Natural killer cell treated with Interleukin-12 subunit alpha and Interleukin-12 subunit beta and Interleukin-15 and Interleukin-18, amount 100 ng/mL, for 72 hours (primary cell): ENCODE results near the gene METRNL. TPM values are rescaled to one million over a fixed set of nuclear protein-coding genes. Genes with fewer than 3 reads are reported as not detected.

Source experiments
- ATAC-seq, 2 donors: fragments of 150-1000 bp; cut with Tn5 transposase in 1 of 2; sonication (Bioruptor Pico), chemical (Tn5 transposase) in 1 of 2; 2 replicates each; pipeline ENCODE4 v1.10.0; 2021
- DNase-seq: peaks from one replicate; pipeline ENCODE4 v3.0.0; 2022; ENCODE audit warnings: low spot score
- H3K27ac Mint-ChIP-seq, 2 donors: 1 replicate in 1 of 2; 2 replicates in 1 of 2; pipeline ENCODE4 v1.8.0; 2022; ENCODE audit warnings: mixed read lengths in 2 of 2, mild to moderate bottlenecking in 1 of 2, moderate library complexity in 1 of 2
- H3K27me3 Mint-ChIP-seq, 2 donors: 1 replicate in 1 of 2; 2 replicates in 1 of 2; pipeline ENCODE4 v1.8.0; 2022; ENCODE audit warnings: mixed read lengths in 2 of 2
- H3K36me3 Mint-ChIP-seq: one replicate; pipeline ENCODE4 v1.8.0; 2022; ENCODE audit warnings: mixed read lengths
- H3K4me1 Mint-ChIP-seq, 2 donors: 1 replicate in 1 of 2; 2 replicates in 1 of 2; pipeline ENCODE4 v1.8.0; 2022; ENCODE audit warnings: low read depth in 2 of 2, mixed read lengths in 2 of 2, mild to moderate bottlenecking in 1 of 2
- H3K4me3 Mint-ChIP-seq: one replicate; pipeline ENCODE4 v1.8.0; 2022; ENCODE audit warnings: mixed read lengths
- H3K9me3 Mint-ChIP-seq: 2 replicates; pipeline ENCODE4 v1.8.0; 2022; ENCODE audit warnings: mixed read lengths
- total RNA-seq, 2 donors: library from RNA; stranded (reverse); gene quantifications; one replicate each; pipeline ENCODE4 v1.2.3, GENCODE V29; 2022

METRNL gene
- total RNA-seq, 2 donors from 2014 or later, result 179 to 208 TPM

DNA sequence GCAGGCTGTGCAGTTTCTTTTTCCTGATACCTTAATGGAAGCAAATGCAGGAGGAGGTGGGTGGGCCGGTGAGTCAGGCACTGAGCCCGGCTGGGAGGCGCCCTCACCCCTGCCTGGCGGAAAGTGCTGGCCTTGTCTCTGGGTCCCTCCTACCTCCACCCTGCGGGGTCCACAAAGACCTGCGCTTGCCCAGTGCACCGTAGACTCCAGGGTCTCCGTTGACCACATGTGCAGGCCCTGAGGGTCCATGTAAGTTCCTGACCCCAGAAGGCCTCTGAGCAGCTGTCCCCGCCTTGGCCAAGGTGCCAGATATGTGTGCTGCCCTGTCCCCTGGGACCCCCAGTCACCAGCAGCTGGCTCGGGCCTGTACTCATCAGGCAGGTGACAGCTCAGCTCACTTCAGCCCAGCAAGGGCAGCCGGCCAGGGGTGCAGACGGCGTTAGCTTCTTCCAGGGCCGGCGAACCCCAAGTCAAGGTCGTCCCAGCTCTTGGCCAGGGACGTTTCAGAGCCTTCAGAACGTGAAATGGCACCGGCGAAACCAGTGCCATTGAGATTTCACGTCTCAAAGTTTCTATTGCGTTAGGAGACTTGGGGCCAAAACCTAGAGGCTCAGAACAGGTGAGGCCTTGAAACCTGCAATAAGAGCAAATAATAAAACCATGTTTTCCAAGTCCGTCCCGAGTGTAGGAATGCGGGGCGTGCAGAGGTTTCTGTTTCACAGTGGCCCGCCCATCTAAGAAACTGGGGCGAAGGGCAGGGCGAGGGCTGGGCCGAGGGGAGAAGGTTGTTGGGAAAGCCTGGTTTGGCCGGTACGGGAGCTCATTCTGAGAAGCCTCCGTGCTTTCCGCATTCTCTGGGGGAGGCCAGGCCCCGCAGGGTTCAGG is 12.1 kb downstream of the METRNL start:
- ATAC-seq, result no peak
- Mint-ChIP-seq H3K9me3 (no peaks in the 10 kb centered on the region), H3K27me3 (no peaks in the 10 kb centered on the region), H3K36me3 (peaks cover 5% of the 10 kb centered on the region), H3K4me3 (no peak overlapping the region), H3K27ac (peak overlapping the region in 1 of 2 donors; percentile 31), H3K4me1 (peaks cover 0 to 29% of the 10 kb centered on the region in 2 donors)
- no peak for DNase-seq

DNA sequence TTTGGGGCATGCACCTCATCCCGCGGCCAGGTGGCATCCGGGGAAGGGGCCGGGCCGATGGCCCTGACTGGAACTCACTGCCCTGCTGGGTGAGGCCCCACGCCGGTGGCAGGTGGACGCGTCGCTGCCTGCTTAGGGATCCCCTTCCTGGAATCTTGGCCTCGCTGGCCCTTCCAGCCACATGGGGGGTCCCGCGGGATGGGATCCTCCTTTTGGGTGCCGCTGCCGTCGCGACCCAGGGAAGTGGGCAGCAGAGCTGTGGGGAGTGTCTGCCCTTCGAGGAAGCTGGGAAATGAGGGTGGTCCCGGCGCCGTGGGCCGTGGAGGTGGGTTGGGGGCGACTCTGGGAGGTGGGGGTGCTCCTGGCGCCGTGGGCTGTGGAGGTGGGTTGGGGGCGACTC is 12.8 kb downstream of the METRNL start:
- Mint-ChIP-seq H3K27ac (no peak overlapping the region), H3K9me3 (no peaks in the 10 kb centered on the region), H3K36me3 (peaks cover 5% of the 10 kb centered on the region), H3K4me3 (no peak overlapping the region), H3K27me3 (no peaks in the 10 kb centered on the region), H3K4me1 (peaks cover 0 to 27% of the 10 kb centered on the region in 2 donors)
- ATAC-seq (no peak), DNase-seq (no peak)

DNA sequence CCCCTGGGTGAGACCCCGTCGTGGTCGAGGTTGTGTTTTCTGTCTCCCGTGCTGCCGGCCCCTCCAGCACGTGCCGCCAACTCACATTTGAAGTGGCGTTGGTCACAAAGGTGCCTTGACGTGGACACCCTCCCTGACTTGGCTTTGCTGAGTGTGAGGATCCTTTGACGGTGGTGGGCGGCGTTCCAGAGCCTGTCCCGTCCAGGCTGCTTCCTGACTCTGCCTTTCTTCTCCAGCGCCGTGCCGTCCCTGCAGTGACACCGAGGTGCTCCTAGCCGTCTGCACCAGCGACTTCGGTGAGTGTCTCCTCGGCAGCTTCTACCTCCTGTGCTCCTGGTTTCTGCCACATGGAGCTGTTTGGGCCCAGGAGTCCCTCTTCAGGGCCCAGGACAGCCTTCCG is 13.5 kb downstream of the METRNL start:
- no peak overlapping the region for H3K27ac Mint-ChIP-seq
- peaks cover 5% of the 10 kb centered on the region for H3K36me3 Mint-ChIP-seq
- H3K27me3 Mint-ChIP-seq, result no peaks in the 10 kb centered on the region
- H3K4me3 Mint-ChIP-seq, result no peak overlapping the region
- no peaks in the 10 kb centered on the region for H3K9me3 Mint-ChIP-seq
- no peak for ATAC-seq
- peaks cover 0 to 24% of the 10 kb centered on the region in 2 donors for H3K4me1 Mint-ChIP-seq
- no peak for DNase-seq

DNA sequence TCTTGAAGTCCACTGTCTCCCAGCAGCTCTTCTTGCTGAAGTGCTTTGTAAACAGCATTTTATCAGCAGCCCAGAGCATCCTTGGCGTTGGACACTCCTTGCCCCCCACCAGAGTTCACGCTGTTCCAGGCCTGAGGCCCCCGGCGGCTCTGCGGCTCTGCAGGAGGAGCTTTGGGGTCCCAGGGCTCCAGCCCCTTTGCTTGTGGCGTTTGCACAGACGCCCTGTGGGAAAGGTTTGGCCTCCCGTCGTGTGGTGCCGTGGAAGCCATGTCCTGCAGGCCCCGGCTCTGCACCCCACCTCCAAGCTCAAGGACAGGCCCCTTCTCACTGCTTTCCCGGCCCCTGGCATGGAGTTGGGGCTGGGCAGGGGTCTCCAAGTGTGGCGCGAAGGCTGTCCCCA is 14.1 kb downstream of the METRNL start:
- no peaks in the 10 kb centered on the region for H3K9me3 Mint-ChIP-seq
- H3K27ac Mint-ChIP-seq, result peak overlapping the region in 1 of 2 donors; percentile 53
- no peak overlapping the region for H3K4me3 Mint-ChIP-seq

DNA sequence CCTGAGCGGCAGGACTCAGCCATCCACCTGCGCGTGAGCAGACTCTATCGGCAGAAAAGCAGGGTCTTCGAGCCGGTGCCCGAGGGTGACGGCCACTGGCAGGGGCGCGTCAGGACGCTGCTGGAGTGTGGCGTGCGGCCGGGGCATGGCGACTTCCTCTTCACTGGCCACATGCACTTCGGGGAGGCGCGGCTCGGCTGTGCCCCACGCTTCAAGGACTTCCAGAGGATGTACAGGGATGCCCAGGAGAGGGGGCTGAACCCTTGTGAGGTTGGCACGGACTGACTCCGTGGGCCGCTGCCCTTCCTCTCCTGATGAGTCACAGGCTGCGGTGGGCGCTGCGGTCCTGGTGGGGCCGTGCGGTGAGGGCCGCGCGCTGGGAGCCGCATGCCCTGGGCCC is 14.9 kb downstream of the METRNL start:
- ATAC-seq (no peak), DNase-seq (no peak)
- Mint-ChIP-seq H3K4me1 (peaks cover 0 to 24% of the 10 kb centered on the region in 2 donors), H3K9me3 (no peaks in the 10 kb centered on the region), H3K27ac (no peak overlapping the region), H3K36me3 (peaks cover 5% of the 10 kb centered on the region), H3K27me3 (no peaks in the 10 kb centered on the region), H3K4me3 (no peak overlapping the region)

More for the DNA sequence above, 14.1 kb downstream of the METRNL start:
- DNase-seq (no peak), ATAC-seq (no peak)
- Mint-ChIP-seq H3K27me3 (no peaks in the 10 kb centered on the region), H3K4me1 (peaks cover 0 to 27% of the 10 kb centered on the region in 2 donors), H3K36me3 (peaks cover 5% of the 10 kb centered on the region)

DNA sequence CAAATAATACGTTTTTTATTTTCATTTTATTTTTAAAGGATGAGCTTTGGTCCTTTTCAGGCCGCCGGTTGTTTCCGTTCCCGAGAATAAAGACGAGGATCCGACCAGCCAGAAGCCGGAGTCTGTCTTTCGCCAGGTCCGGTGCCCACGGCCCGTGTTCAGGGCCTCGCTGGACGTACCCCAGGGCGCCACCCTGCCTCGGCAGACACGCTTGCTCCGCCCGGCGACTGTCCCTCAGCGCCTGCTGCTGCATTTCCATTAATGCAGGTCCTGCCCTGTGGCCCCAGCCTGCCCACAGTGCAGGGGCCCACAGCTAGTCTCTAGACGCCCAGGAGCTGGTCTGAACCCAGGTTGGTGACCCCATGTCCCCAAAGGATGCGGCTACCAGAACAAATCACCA is 15.6 kb downstream of the METRNL start:
- H3K36me3 Mint-ChIP-seq, result peaks cover 5% of the 10 kb centered on the region
- ATAC-seq (no peak), DNase-seq (no peak)
- no peak overlapping the region for H3K27ac Mint-ChIP-seq
- H3K27me3 Mint-ChIP-seq, result no peaks in the 10 kb centered on the region
- H3K4me1 Mint-ChIP-seq, result peaks cover 0 to 20% of the 10 kb centered on the region in 2 donors
- H3K4me3 Mint-ChIP-seq, result no peak overlapping the region
- H3K9me3 Mint-ChIP-seq, result no peaks in the 10 kb centered on the region

DNA sequence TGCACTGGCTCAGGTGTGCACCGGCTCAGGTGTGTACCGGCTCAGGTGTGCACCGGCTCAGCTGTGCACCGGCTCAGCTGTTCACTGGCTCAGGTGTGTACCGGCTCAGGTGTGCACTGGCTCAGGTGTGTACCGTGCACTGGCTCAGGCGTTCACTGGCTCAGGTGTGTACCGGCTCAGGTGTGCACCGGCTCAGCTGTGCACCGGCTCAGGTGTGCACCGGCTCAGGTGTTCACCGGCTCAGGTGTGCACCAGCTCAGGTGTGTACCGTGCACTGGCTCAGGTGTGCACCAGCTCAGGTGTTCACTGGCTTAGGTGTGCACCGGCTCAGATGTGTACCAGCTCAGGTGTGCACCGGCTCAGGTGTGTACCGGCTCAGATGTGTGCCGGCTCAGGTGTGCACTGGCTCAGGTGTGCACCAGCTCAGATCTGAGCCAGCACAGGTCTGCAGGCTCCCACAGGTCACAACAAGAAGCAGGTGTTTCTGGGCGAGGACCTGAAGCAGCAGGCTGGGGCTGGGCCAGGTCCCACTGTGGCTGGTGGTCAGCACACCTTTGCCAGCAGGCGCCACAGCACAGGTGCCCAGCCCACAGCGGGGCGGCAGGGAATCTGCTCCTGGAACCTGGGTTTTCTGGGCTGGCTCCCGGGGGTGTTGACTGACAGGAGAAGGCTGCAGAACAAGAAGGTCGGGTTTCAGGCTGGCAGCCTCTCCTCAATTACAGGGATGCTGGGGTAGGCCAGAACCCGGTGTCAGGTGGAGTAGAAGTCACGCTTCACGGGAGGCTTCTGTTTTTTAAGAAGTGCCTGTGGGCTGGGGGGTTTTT is 17.2 kb downstream of the METRNL start:
- peaks cover 5% of the 10 kb centered on the region for H3K36me3 Mint-ChIP-seq
- H3K9me3 Mint-ChIP-seq, result no peaks in the 10 kb centered on the region
- peaks cover 0 to 20% of the 10 kb centered on the region in 2 donors for H3K4me1 Mint-ChIP-seq
- ATAC-seq (no peak), DNase-seq (no peak)
- H3K27ac Mint-ChIP-seq, result no peak overlapping the region
- H3K4me3 Mint-ChIP-seq, result no peak overlapping the region
- H3K27me3 Mint-ChIP-seq, result peaks cover 0 to 2% of the 10 kb centered on the region in 2 donors

DNA sequence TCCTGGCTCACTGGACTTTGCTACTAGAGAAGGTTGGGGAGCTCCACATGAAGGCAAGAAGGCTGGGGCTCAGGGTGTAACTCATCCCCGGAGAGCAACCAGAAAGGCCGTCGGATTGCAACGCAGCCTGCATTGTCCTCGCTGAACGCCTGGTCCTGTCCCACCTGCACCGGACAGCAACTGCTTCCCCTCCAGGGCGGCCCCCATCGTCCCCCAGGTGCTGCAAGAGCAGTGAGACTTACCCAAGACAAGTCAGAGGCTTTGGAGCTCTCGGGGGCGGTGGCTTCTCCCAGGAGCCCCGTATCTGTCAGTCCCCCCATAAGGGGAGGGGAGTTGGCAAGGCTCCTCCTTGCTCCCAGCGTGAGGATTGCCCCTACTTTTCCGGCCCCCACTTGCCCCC is 18.4 kb downstream of the METRNL start:
- H3K36me3 Mint-ChIP-seq, result peaks cover 5% of the 10 kb centered on the region
- no peak overlapping the region for H3K4me3 Mint-ChIP-seq
- ATAC-seq, result no peak
- H3K9me3 Mint-ChIP-seq, result no peaks in the 10 kb centered on the region
- peaks cover 0 to 2% of the 10 kb centered on the region in 2 donors for H3K27me3 Mint-ChIP-seq
- peaks cover 0 to 17% of the 10 kb centered on the region in 2 donors for H3K4me1 Mint-ChIP-seq
- DNase-seq, result no peak
- H3K27ac Mint-ChIP-seq, result no peak overlapping the region

DNA sequence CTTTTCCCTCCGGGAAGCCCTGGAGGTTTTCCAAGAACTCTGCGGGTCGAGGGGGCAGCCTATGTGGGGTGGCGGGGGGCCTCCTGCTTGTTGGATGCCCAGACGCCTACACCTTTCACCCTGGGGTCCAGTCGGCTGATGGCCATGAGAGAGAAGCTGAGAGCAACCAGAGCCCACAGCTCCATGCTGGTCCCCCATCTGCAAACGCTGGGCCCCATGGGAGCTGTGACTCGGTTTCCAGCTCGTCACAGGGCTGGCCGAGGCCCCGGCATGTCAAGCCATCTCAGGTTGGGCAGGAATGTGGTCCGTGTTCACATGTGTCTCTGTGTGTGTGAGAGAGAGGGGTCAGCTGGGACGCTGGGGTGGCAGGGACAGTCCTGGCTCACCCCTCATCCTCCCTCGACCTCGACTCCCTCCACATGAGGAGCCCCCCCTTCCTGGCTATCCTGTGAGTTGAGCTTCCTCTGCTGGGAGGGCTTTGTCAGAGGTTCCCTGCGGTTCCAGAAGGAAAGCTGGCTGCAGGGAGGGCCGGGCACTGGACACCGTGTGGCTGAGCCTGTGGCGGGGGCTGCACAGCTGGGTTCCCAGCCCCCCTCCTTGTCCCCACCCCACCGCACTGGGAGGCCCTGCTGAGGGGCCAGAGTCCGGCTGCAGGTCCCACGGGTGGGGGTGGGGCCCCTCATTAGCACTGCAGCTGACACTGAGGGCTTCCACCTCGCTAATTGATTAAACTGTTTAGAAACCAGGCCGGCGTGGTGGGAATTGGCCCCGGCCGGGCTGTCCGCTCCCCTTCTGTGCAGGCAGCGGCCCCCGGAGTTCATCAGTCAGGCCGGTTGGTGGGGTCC is 19.1 kb downstream of the METRNL start:
- H3K27ac Mint-ChIP-seq, result no peak overlapping the region

DNA sequence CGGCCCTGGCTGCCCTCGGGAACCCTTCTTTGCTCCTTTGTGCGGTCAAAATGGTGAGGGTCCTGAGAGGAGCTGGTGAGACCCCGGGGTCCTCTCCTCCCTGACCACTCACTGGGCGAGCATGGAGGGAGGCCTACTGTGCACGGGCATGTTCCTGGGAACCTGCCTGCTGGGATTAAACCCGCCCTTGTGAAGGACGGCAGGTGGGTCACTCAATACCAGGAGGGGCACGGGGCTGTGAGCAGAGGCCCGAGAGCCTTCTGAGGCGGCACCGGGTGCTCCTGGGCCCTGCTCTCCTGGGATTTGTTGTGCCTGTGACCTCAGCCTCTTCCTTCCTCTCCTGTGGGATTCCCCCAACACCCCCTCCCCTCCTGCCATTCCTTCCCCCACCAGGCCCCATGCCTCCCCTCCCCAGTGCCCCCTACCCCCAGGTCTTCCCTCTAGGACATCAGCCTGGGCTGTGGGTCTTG is 19.7 kb downstream of the METRNL start:
- Mint-ChIP-seq H3K4me1 (peaks cover 0 to 10% of the 10 kb centered on the region in 2 donors), H3K27ac (no peak overlapping the region), H3K4me3 (no peak overlapping the region), H3K27me3 (peaks cover 0 to 2% of the 10 kb centered on the region in 2 donors), H3K36me3 (peaks cover 5% of the 10 kb centered on the region), H3K9me3 (no peaks in the 10 kb centered on the region)
- no peak for ATAC-seq
- no peak for DNase-seq

More for the DNA sequence above, 19.1 kb downstream of the METRNL start:
- peaks cover 5% of the 10 kb centered on the region for H3K36me3 Mint-ChIP-seq
- DNase-seq (no peak), ATAC-seq (no peak)
- H3K4me1 Mint-ChIP-seq, result peaks cover 0 to 13% of the 10 kb centered on the region in 2 donors
- H3K9me3 Mint-ChIP-seq, result no peaks in the 10 kb centered on the region
- H3K4me3 Mint-ChIP-seq, result no peak overlapping the region
- peaks cover 0 to 2% of the 10 kb centered on the region in 2 donors for H3K27me3 Mint-ChIP-seq

DNA sequence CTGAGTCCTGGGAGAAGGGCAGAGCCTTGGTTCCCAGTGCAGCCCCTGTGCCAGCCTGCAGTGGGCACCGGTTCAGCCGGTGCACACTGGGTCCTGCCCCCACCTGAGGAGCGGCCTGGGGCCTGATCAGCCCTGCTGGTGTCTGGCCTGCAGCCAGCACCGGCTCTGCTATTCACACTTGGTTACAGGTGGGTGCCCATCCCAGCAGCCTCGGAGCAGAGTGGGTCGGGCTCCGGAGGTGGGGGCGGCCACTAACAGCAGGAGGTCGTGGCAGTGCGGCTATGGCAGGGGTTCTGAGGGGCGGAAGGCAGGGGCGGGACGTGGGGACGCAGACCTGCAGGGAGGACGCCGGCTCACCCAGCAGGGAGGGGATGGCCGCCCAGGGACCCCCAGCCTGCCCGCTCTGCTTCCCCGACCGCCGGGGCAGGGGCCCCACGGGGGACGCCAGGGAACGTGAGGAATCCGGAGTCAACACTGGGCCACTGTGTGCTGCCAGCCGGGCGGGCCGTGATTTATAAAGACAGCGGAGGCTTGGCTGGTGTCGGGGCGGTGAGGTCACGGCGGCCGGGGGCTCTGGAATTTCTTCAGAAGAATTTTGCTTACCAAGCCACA is 20.3 kb downstream of the METRNL start:
- DNase-seq (no peak), ATAC-seq (peak in 1 of 2 donors; percentile 20)
- no peak overlapping the region for H3K27ac Mint-ChIP-seq

DNA sequence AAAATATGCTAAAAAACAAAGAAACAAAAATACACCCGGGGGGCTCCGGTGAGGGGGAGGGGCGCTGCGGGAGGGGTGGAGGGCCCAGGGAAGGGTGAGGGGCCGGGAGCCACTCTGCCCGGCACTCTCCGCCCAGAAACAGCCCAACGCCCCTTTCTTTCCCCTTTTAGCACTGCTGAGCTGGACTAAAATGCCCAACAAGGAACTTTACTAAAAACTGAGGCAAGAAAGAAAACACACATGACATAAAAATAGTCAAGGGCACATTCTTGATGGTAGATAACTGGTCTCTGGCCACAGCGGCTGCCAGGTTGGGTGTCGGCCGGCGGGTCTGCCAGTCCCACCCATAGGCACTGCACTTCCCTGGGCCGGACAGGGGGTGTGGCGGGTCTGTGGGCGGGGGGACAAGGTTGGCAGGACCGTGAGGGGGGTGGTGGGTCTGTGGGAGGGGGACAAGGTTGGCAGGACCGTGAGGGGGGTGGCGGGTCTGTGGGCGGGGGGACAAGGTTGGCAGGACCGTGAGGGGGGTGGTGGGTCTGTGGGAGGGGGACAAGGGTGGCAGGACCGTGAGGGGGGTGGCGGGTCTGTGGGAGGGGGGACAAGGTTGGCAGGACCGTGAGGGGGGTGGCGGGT is 20.9 kb downstream of the METRNL start:
- Mint-ChIP-seq H3K9me3 (no peaks in the 10 kb centered on the region), H3K4me3 (no peak overlapping the region)
- ATAC-seq, result no peak

More for the DNA sequence above, 20.3 kb downstream of the METRNL start:
- Mint-ChIP-seq H3K36me3 (peaks cover 5% of the 10 kb centered on the region), H3K4me3 (no peak overlapping the region), H3K9me3 (no peaks in the 10 kb centered on the region), H3K4me1 (peaks cover 0 to 10% of the 10 kb centered on the region in 2 donors), H3K27me3 (peaks cover 0 to 2% of the 10 kb centered on the region in 2 donors)

More for the DNA sequence above, 20.9 kb downstream of the METRNL start:
- H3K27ac Mint-ChIP-seq, result no peak overlapping the region
- no peak for DNase-seq
- peaks cover 0 to 10% of the 10 kb centered on the region in 2 donors for H3K4me1 Mint-ChIP-seq
- H3K36me3 Mint-ChIP-seq, result peaks cover 5% of the 10 kb centered on the region
- H3K27me3 Mint-ChIP-seq, result peaks cover 0 to 2% of the 10 kb centered on the region in 2 donors
